IMR-90 (cell line): ENCODE data around the gene LSM14B. TPM values are rescaled to one million over a fixed set of nuclear protein-coding genes. Genes with fewer than 3 reads are reported as not detected.

Experiments used
- ATAC-seq: fragments of 200-7000 bp; cut with Tn5 transposase; 2 replicates; pipeline ENCODE4 v1.9.1; 2020; ENCODE audit warnings: low read depth, mild to moderate bottlenecking, moderate library complexity
- BruUV-seq: library from RNA; stranded (reverse); fragments of 400-500 nt; replicated peaks from 2 replicates; lab custom pipeline; 2021; lab: Mats Ljungman, UMichigan
- CTCF ChIA-PET: fragments of 300-600 bp; formaldehyde crosslinking; extraction: SDS; loops from one replicate; lab custom pipeline; 2021; ENCODE audit warnings: antibody characterized with exemption; lab: Yijun Ruan, JAX
- POLR2A ChIA-PET: fragments of 300-600 bp; sonication (Branson Sonifier 250); formaldehyde crosslinking; loops from one replicate; lab custom pipeline; 2022; ENCODE audit warnings: antibody characterized with exemption; ENCODE audit not compliant: unreplicated experiment; lab: Charles Lee
- DNase-seq: peaks from one replicate; pipeline ENCODE4 v3.0.0; 2013
- H2AFZ ChIP-seq: replicated peaks from 2 replicates; pipeline ENCODE3; 2013; ENCODE audit warnings: low read length, mild to moderate bottlenecking; ENCODE audit not compliant: poor library complexity
- H2AK5ac ChIP-seq: 2 replicates; pipeline ENCODE4 v1.6.1; 2013; ENCODE audit warnings: low read depth, low read length, inconsistent platforms
- H2AK9ac ChIP-seq: replicated peaks from 2 replicates; pipeline ENCODE3; 2013; ENCODE audit warnings: mild to moderate bottlenecking, low read depth, low read length, moderate library complexity; ENCODE audit not compliant: poor library complexity
- H2BK120ac ChIP-seq: 2 replicates; pipeline ENCODE4 v1.6.1; 2013; ENCODE audit warnings: low read depth, low read length, inconsistent platforms
- H2BK15ac ChIP-seq: 3 replicates; pipeline ENCODE4 v1.6.1; 2013; ENCODE audit warnings: low read depth, low read length, inconsistent platforms
- H2BK20ac ChIP-seq: 2 replicates; pipeline ENCODE4 v1.6.1; 2013; ENCODE audit warnings: low read depth, mild to moderate bottlenecking, inconsistent platforms, low read length, moderate library complexity
- H2BK5ac ChIP-seq: 2 replicates; pipeline ENCODE4 v1.6.1; 2013; ENCODE audit warnings: mild to moderate bottlenecking, low read depth, low read length, inconsistent platforms; ENCODE audit not compliant: poor library complexity, severe bottlenecking
- H3K14ac ChIP-seq: replicated peaks from 2 replicates; pipeline ENCODE4 v1.6.1; 2013; ENCODE audit warnings: low read depth, low read length, inconsistent platforms
- H3K18ac ChIP-seq: 2 replicates; pipeline ENCODE4 v1.6.1; 2013; ENCODE audit warnings: low read depth, low read length, control low read depth
- H3K23ac ChIP-seq: 2 replicates; pipeline ENCODE4 v1.6.1; 2013; ENCODE audit warnings: low read depth, low read length, inconsistent platforms
- H3K27ac ChIP-seq: 2 replicates; pipeline ENCODE4 v1.5.1; 2013; ENCODE audit warnings: mild to moderate bottlenecking, control low read depth, low read length; ENCODE audit not compliant: insufficient read depth
- H3K27me3 ChIP-seq: 2 replicates; pipeline ENCODE4 v1.6.1; 2013; ENCODE audit warnings: low read length; ENCODE audit not compliant: control insufficient read depth, insufficient read depth
- H3K36me3 ChIP-seq: 2 replicates; pipeline ENCODE4 v1.6.1; 2013; ENCODE audit warnings: low read length, mixed read lengths; ENCODE audit not compliant: control insufficient read depth, insufficient read depth
- H3K4ac ChIP-seq: 2 replicates; pipeline ENCODE4 v1.6.1; 2013; ENCODE audit warnings: low read depth, low read length, inconsistent platforms
- H3K4me1 ChIP-seq: 2 replicates; pipeline ENCODE4 v1.6.1; 2013; ENCODE audit warnings: low read length, mixed read lengths; ENCODE audit not compliant: control insufficient read depth, insufficient read depth
- H3K4me2 ChIP-seq: 2 replicates; pipeline ENCODE4 v1.6.1; 2013; ENCODE audit warnings: low read depth, mild to moderate bottlenecking, control low read depth, low read length, moderate library complexity
- H3K4me3 ChIP-seq: 2 replicates; pipeline ENCODE4 v1.5.1; 2013; ENCODE audit warnings: low read depth, mild to moderate bottlenecking, control low read depth, low read length, moderate library complexity; ENCODE audit not compliant: insufficient read depth
- H3K56ac ChIP-seq: 2 replicates; pipeline ENCODE4 v1.6.1; 2013; ENCODE audit warnings: low read length, inconsistent platforms; ENCODE audit not compliant: insufficient read depth; ENCODE audit errors: extremely low read depth
- H3K79me1 ChIP-seq, 2 experiments: 2 replicates each; pipeline ENCODE4 v1.6.1; 2013; ENCODE audit warnings: low read length in 2 of 2, inconsistent platforms in 1 of 2, low read depth in 1 of 2
- H3K9ac ChIP-seq: 2 replicates; pipeline ENCODE4 v1.6.1; 2013; ENCODE audit warnings: low read depth, low read length, control low read depth
- H3K9me1 ChIP-seq: 2 replicates; pipeline ENCODE4 v1.6.1; 2013; ENCODE audit warnings: low read length, inconsistent platforms; ENCODE audit not compliant: insufficient read depth
- H3K9me3 ChIP-seq: 2 replicates; pipeline ENCODE4 v1.6.1; 2013; ENCODE audit warnings: low read length; ENCODE audit not compliant: control insufficient read depth, insufficient read depth
- H4K20me1 ChIP-seq: 2 replicates; pipeline ENCODE4 v1.6.1; 2013; ENCODE audit warnings: low read length, inconsistent platforms; ENCODE audit not compliant: insufficient read depth
- H4K5ac ChIP-seq: 2 replicates; pipeline ENCODE4 v1.6.1; 2013; ENCODE audit warnings: mild to moderate bottlenecking, low read depth, low read length, control low read depth
- H4K8ac ChIP-seq, 2 experiments: 2 replicates each; pipeline ENCODE4 v1.6.1; 2013; ENCODE audit warnings: low read depth in 2 of 2, low read length in 2 of 2, control low read depth in 1 of 2, inconsistent platforms in 1 of 2
- H4K91ac ChIP-seq: 2 replicates; pipeline ENCODE4 v1.6.1; 2013; ENCODE audit warnings: low read depth, low read length, inconsistent platforms; ENCODE audit not compliant: insufficient read depth
- CEBPB ChIP-seq: IDR thresholded peaks from 2 replicates; pipeline ENCODE4 v1.6.1; 2012; ENCODE audit warnings: low read depth, low read length, improper control_type of control experiment
- MAZ ChIP-seq: IDR thresholded peaks from 2 replicates; pipeline ENCODE4 v1.6.1; 2012; ENCODE audit warnings: low read depth, mild to moderate bottlenecking, low read length, improper control_type of control experiment, moderate library complexity, borderline replicate concordance
- WGBS, 2 experiments: methylation state at CpG; one replicate each; pipeline versions ENCODE4 v1.1.5 to v1.1.7; 2013; ENCODE audit warnings: missing lambda C conversion rate in 2 of 2; ENCODE audit not compliant: insufficient read length in 1 of 2; ENCODE audit errors: extremely low coverage in 2 of 2; 5-methylcytosine and 5-hydroxymethylcytosine counted together
- dilution Hi-C: fragments of 300-500 bp; cut with HindIII; formaldehyde crosslinking; loops from one replicate; pipeline ENCODE4 v1.14.3; 2018; ENCODE audit warnings: low sequenced_read_pairs; ENCODE audit not compliant: unreplicated experiment
- in situ Hi-C: fragments of 300-500 bp; cut with MboI; formaldehyde crosslinking; loops from 3 replicates; pipeline ENCODE4 v1.14.3; 2019; ENCODE audit warnings: low sequenced_read_pairs, inconsistent platforms, mixed read lengths
- intact Hi-C: fragments of 100-400 bp; cut with micrococcal nuclease; formaldehyde crosslinking; loops from 2 replicates; pipeline ENCODE4 v1.10.0; 2022
- polyA plus RNA-seq, 3 experiments: library from polyadenylated mRNA; depleted of rRNA; stranded (reverse); fragments of >200 nt; gene quantifications; 2 replicates each; pipeline ENCODE4 v1.2.3, GENCODE V29; 2012; ENCODE audit warnings: low replicate concordance in 1 of 3
- total RNA-seq: library from RNA; depleted of rRNA; stranded (reverse); fragments of >200 nt; gene quantifications from 2 replicates; pipeline ENCODE4 v1.2.3, GENCODE V29; 2012

The LSM14B gene
- total and polyA plus RNA-seq, 2 of the 4 experiments (the other 2 are of a cell fraction), result 23.7 to 41.1 TPM

DNA sequence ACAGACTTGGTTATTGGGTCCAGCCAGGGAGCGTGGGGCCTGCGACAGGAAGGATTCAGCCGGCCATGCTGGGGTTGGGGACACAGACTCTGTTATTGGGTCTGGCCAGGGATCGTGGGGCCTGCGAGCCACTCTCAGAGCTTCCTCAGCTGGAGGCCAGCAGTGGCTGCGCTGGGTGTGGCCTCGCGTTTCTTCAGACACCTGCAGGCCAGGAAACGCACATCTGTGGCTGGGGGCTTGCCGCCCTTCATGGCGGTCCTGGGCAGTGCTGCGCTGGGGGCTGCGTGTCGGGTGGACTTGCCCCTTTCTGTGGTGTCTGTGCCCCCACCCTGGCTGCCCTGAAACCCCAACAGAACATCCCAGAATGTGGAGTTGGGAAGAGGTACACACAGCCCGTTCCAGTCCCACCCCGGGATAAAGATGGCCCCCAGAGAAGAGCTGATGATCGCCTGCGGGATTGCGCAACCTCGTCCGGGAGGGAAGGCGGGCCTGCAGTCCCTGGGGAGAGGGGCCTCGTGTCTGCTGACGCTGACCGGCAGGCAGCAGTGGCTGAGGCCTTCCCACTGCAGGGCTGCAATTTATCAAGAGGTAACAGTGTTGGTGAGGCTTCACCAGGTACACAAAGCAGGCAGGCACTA is 43.6 kb downstream of the LSM14B start:
- Histone ChIP-seq H3K18ac (no peak overlapping the region), H2BK5ac (no peak overlapping the region), H3K4me3 (no peak overlapping the region), H4K91ac (no peak overlapping the region), H3K9me1 (peaks cover 10% of the 10 kb centered on the region; the same call in 1 of the 2 replicates), H2BK20ac (no peak overlapping the region), H3K27me3 (no peaks in the 10 kb centered on the region), H3K36me3 (peaks cover 59% of the 10 kb centered on the region), H3K79me1 (peaks cover 2 to 17% of the 10 kb centered on the region in 2 experiments; a peak in 3 of 4 replicates), H3K4me1 (peaks cover 3% of the 10 kb centered on the region), H3K4me2 (no peak overlapping the region), H4K20me1 (no peaks in the 10 kb centered on the region; the same call in none of the 2 replicates), H4K5ac (no peak overlapping the region), H2AK5ac (no peak overlapping the region), H2AFZ (no peak overlapping the region), H2AK9ac (no peak overlapping the region), H2BK120ac (no peak overlapping the region), H4K8ac (no peak overlapping the region), H2BK15ac (no peak overlapping the region), H3K56ac (no peak overlapping the region), H3K4ac (no peak overlapping the region), H3K23ac (no peak overlapping the region), H3K9me3 (no peaks in the 10 kb centered on the region), H3K9ac (no peak overlapping the region), H3K27ac (no peak overlapping the region), H3K14ac (no peak overlapping the region)
- TF ChIP-seq MAZ (no peak), CEBPB (peak; percentile 92)
- POLR2A ChIA-PET, result no interaction called here
- intact Hi-C loops (no loop called here), dilution Hi-C loops (no loop called here), in situ Hi-C loops (no loop called here)
- no TSS peak for BruUV-seq
- WGBS, 2 experiments, result 78% methylated on average over 9 of the region's 25 CpGs; no CpG with 5 or more reads in 1 of the 2 experiments
- no peak for ATAC-seq
- CTCF ChIA-PET, result no interaction called here
- DNase-seq, result no peak
